ENCODE results near the gene SCN4A.
"Not testable (repeated sequence)": the region's sequence is repeated elsewhere in the genome, so short reads cannot be mapped to it uniquely, and the experiment has no call there.

SCN4A gene

DNA sequence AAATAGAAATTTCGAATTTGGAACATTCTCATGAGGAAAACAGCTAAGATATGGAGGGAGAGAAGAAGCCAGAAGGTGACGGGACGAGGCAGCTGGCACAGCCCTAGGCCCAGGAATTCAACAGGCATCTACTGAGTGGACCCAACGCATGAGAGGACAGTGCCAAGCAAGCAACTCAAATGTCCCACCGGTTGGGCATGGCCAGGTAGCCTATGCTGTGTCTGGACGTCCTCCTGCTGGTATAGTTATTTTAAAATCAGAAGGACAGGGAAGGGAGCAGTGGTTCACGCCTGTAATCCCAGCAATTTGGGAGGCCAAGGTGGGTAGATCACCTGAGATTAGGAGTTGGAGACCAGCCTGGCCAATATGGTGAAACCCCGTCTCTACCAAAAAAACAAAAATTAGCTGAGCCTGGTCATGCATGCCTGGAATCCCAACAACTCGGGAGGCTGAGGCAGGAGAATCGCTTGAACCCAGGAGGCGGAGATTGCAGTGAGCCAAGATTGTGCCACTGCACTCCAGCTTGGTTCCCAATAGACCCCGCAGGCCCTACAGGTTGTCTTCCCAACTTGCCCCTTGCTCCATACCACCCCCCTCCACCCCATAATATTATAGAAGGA lies 56.0 kb downstream of the SCN4A start:
- DNase-seq (ENCODE audit: low spot score) = no peak

DNA sequence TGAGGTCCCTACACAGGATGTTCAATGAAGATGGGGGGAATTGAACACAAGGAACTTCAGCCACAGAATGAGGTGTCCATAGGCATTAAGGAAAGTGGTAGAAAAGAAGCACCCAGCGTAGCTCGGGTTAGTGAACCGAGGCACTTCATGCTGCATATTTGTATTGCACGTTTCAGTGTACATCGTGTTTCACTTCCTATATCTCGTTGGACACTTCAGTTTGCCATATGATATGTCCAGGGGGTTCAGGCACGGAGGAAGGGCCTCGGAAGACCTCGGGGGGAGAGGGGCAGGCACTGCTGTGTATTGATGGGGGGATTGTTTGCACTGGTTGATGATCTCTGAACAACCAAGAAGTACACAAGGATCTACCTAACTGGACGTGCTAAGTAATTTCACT lies 57.0 kb downstream of the SCN4A start:
- not testable (repeated sequence) for DNase-seq (ENCODE audit: low spot score)

DNA sequence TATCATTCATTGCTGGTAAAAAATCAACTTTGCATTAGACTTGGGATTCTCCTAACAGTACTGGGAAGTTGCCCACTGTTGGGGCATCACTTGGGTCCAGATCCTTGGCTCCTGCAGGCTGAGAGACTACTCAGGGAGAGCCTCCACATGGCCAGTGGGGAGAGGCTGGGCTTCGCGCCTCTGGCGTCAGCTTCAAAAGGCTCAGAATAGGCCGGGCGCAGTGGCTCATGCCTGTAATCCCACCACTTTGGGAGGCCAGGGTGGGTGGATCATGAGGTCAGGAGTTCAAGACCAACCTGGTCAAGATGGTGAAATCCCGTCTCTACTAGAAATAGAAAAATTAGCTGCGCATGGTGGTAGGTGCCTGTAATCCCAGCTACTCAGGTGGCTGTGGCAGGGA lies 58.2 kb downstream of the SCN4A start:
- no peak for DNase-seq (ENCODE audit: low spot score)

DNA sequence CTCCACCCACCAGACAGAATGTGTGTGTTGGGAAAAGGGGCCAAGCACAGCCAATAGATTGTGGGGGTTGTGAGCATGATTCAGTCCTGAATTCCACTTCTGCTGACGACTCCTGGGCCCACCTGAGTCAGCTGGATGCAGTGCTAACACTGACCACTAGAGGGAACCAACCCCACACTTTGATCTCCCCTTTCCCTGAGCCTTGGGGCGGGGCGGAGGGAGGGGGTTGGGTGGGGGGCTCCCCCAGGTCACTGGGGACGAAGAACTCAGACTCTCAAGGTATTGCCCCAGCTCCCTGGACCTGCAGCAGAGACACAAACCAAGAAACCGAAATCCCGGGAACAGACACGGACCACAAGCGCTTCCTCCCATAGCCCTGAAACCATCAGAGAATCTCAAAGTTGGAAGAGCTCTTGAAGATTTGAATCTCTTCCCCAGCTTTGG lies 61.0 kb downstream of the SCN4A start:
- peak; percentile 85 for DNase-seq (ENCODE audit: low spot score)

DNA sequence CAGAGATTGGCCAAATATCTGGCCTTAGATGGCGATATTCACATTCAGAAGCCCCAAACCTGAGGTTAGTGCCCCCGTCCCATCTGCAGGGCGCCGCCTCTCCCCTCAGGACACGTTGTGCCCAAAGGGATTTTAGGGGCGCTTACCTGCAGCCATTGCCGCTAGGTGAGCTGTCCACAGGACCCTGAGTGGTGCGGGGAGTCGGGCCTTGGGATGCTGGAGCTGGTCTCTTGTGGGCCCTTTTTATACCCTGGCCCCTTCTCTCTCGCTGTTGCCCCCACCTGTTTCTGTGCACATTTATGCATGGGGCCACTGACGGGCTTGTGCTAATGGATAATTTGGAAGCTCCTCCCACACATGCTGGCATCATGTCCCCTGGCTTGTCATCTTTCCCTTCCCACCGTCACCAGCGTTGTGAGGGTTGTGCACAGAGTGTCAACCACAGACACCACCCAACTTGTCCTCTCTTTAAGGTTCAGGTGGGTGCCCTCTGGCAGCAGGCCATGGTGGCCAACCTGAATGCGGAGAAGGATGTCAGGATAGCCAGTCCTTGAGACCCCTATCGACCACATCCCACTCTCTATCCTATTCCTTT lies 61.6 kb downstream of the SCN4A start, which contains the start of gene CSHL1:
Gene CSHL1, minus strand, starts transcription at position 218 of the 595 bp plus-strand sequence. Its CDS starts 62 bp downstream, at position 156.
- DNase-seq (ENCODE audit: low spot score) = no peak

DNA sequence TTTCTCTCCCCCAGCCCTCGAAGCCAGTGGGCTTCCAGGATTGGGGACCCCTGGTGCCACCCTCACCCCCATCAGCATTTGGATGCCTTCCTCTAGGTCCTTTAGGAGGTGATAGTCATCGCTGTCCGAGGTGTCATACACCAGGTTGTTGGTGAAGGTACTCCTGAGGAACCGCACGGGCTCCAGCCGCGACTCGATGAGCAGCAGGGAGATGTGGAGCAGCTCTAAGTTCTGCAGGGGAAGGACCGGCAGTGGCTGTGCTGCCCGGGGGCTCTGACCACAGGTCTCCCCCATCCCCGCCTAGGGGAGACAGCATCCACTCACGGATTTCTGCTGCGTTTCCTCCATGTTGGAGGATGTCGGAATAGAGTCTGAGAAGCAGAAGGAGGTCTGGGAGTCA lies 62.6 kb downstream of the SCN4A start:
- no peak for DNase-seq (ENCODE audit: low spot score)

DNA sequence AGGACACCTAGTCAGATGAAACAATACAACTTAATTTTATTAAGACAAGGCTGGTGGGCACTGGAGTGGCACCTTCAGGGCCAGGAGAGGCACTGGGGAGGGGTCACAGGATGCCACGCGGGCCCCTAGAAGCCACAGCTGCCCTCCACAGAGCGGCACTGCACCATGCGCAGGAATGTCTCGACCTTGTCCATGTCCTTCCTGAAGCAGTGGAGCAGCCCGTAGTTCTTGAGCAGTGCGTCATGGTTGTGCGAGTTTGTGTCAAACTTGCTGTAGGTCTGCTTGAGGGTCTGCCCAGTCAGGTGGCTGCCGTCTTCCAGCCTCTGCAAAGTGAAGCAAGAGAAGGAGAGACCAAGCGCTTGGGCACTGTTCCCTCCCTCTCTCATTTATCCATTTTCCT lies 63.1 kb downstream of the SCN4A start:
- not testable (repeated sequence) for DNase-seq (ENCODE audit: low spot score)

DNA sequence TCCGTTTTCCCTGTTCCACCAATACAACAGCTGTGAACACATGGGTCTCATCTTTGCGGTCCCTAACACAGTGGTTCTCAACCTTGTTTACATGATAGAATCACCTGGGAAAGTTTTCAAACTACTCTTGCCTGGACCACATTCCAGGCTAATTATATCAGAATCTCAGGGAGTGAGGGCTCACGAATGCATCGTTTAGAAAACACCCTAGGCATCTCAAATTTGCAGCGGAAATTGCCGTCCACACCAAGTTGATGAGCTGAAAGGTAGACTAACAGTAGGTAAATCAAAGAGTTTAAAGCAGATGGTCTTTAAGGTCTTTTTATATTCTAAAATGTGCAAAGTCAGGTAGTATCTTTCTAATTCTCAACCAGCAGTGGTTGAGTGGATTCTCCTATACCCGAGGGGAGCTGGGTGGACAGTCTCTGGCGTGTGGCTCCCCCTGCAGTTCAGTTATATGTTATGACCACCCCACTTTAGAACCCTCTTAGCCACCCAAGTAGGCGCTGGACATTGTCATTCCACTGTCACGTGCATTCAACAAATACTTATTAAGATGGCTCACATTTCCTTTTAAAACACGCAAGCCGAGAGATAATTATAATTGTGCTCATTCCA lies 65.4 kb downstream of the SCN4A start:
- peak; percentile 51 for DNase-seq (ENCODE audit: low spot score)

DNA sequence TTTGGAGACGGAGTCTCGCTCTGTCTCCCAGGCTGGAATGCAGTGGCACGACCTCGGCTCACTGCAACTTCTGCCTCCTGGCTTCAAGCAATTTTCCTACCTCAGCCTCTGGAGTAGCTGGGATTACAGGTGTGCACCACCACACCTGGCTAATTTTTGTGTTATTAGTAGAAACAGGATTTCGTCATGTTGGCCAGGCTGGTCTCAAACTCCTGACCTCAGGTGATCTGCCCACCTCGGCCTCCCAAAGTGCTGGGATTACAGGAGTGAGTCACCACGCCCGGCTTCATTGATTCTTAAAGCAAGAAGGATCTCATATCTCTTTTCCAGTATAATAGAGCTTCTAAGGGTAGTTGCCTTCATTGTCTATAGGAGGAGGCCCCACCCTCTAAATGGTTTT lies 67.9 kb downstream of the SCN4A start:
- DNase-seq (ENCODE audit: low spot score) = not testable (repeated sequence)

DNA sequence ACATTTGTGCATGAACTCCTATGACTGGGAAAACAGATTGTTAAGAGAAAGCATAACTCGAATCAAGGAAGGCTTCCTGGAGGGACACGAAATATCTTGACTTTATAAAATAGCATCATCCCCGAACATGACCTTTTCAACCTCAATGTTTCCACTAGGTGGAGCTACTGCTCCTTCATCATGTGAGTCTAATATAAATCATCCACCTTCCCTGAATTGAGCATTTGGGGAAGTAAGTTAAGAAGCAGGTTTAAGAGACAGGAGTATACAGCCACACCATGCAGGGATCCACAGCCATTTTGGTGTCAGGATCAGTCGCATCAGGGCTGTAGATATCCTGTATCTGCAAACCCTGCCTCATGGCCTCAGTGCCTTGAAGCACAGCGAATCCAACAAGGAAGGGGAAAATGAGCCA lies 68.9 kb downstream of the SCN4A start:
- DNase-seq (ENCODE audit: low spot score) = not testable (repeated sequence)

DNA sequence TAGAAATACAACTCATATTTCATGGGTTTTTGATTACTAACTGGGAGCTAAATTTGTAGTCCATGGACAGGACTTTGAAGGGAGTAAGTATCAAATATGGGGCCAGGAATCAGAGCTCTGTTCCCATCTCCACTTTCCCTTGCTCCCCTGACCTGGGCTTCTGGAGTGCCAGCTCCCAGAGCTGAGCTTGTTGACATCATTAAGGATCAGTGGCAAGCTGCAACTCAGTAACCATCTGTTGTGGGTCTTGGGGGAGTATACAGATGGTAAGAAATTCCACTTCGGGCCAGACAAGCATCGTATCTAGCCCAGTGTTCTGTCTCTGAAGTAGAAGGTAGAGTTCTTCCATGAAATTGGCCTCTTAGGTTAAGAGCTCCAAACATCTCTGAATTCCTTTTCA lies 70.7 kb downstream of the SCN4A start:
- peak; percentile 65 for DNase-seq (ENCODE audit: low spot score)

DNA sequence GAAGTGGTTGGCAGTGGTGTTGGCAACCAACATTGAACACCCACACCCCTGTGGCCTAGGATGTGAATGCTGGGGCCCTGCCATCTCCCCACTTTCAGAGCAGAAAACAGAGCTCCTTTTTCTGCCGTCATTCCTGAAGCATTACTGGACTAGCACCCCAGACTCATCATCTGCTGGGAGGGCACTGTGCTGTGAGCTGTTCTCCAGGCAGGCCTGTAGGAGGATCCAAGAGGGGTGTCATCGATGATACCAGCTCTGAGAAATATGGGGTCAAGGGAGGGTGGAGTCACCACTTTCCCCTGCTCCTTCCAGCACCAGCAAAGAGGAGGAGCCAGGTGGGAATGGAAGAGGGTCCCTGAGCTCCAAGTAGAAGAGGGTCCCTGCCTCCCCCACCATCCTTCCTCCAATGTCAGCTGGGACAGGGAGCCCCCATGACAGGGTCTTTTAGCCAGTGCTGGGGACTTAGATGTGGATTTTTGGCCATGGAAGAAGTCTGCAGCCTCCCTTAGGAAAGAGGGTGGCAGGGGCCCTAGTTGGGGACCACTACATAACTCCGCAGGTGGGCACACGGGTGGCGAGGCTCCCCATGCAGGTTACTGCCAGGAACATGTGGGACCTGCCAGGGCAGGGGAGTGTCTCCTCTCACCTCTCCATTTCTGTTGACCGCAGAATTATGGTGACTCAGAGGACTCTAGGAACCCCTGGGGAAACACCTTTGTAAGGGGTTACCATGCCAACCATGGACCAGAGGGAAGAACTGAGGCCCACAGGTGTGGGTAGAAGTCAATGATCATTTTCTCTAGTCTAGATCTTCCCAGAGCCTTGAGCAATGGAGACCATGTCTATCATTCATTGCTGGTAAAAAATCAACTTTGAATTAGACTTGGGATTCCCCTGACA lies 73.6 kb downstream of the SCN4A start:
- DNase-seq (ENCODE audit: low spot score) = not testable (repeated sequence)

DNA sequence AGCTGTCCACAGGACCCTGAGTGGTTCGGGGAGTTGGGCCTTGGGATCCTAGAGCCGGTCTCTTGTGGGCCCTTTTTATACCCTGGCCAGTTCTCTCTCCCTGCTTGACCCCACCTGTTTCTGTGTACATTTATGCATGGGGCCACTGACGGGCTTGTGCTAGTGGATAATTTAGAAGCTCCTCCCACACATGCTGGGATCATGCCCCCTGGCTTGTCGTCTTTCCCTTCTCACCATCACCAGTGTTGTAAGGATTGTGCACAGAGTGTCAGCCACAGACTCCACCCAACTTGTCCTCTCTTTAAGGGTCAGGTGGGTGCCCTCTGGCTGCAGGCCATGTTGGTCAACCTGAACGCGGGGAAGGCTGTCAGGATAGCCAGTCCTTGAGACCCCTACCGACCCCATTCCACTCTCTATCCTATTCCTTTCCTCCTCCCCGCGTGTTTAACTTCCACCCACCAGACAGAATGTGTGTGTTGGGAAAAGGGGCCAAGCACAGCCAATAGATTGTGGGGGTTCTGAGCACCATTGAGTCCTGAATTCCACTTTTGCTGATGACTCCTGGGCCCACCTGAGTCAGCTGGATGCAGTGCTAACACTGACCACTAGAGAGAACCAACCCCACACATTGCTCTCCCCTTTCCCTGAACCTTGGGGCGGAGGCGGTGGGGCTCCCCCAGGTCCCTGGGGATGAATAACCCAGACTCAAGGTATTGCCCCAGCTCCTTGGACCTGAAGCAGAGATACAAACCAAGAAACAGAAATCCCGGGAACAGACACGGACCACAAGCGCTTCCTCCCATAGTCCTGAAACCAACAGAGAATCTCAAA lies 76.0 kb downstream of the SCN4A start, which contains the start of gene CSH1:
Gene CSH1, minus strand, starts transcription at position 51 of the 831 bp plus-strand sequence. CDS start 63 bp downstream, outside the sequence.
- not testable (repeated sequence) for DNase-seq (ENCODE audit: low spot score)

DNA sequence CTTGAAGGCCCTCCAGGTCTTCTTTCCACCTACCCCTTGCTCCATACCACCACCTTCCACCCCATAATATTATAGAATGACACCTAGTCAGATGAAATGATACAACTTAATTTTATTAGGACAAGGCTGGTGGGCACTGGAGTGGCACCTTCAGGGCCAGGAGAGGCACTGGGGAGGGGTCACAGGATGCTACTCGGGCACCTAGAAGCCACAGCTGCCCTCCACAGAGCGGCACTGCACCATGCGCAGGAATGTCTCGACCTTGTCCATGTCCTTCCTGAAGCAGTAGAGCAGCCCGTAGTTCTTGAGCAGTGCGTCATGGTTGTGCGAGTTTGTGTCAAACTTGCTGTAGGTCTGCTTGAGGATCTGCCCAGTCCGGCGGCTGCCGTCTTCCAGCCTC lies 77.9 kb downstream of the SCN4A start:
- not testable (repeated sequence) for DNase-seq (ENCODE audit: low spot score)

DNA sequence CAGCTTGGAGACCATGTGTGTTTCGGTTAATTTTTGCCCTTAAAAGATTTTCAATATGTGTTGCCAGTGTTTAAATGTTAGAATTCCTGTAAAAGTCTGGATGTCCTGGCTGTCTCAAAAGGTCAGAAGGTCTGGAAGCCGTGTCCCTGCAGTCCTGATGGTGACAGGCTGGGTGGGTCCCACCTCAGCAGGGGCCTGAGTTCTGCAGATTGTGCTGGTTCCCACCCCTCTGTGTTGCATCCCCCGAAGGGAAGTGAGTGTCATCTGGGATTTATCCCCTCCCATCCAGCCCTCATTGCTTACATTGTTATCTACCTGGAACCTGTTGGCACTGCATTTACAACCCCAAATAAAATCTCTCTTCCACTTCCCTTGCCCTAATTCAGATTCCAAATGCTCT lies 78.7 kb downstream of the SCN4A start:
- not testable (repeated sequence) for DNase-seq (ENCODE audit: low spot score)

DNA sequence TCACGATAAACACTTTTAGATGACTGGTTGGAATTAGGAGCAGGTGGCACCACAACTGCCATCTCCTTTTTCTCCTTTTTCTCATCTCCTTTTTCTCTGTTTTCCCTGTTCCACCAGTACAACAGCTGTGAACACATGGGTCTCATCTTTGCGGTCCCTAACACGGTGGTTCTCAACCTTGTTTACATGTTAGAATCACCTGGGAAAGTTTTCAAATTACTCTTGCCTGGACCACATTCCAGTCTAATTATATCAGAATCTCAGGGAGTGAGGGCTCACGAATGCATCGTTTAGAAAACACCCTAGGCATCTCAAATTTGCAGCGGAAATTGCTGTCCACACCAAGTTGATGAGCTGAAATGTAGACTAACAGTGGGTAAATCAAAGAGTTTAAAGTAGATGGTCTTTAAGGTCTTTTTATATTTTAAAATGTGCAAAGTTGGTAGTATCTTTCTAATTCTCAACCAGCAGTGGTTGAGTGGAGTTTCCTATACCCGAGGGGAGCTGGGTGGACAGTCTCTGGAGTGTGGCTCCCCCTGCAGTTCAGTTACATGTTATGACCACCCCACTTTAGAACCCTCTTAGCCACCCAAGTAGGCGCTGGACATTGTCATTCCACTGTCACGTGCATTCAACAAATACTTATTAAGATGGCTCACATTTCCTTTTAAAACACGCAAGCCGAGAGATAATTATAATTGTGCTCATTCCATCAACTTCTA lies 80.2 kb downstream of the SCN4A start:
- not testable (repeated sequence) for DNase-seq (ENCODE audit: low spot score)

DNA sequence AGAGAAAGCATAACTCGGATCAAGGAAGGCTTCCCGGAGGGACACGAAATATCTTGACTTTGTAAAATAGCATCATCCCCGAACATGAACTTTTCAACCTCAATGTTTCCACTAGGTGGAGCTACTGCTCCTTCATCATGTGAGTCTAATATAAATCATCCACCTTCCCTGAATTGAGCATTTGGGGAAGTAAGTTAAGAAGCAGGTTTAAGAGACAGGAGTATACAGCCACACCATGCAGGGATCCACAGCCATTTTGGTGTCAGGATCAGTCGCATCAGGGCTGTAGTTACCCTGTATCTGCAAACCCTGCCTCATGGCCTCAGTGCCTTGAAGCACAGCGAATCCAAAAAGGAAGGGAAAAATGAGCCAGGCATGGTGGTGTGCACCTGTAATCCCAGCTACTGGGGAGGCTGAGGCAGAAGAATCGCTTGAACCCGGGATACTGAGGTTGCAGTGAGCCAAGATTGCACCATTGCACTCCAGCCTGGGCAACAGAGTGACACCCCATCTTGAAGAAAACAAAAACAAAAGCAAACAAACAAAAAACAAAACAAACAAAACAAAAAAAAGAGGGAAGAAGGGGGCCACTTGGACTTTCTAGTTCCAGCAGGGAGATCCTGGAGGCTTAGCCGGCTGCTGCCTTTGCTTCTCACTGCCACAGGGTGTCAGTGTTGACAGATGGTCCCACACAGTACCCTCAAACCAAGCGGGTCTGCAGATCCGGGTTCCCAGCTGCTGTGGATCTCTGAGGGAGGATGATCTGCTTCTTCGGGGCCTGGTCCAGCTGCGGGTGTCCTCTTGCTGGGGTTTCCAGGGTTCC lies 83.5 kb downstream of the SCN4A start:
- peak; percentile 74 for DNase-seq (ENCODE audit: low spot score)

Data from D341Med (cell line).